Measurements from ENCODE around the gene TSPAN7. TPM values are rescaled to one million over a fixed set of nuclear protein-coding genes. Genes with fewer than 3 reads are reported as not detected.

The TSPAN7 gene
- total RNA-seq, 1 experiment from 2014 or later = 1.7 TPM

DNA sequence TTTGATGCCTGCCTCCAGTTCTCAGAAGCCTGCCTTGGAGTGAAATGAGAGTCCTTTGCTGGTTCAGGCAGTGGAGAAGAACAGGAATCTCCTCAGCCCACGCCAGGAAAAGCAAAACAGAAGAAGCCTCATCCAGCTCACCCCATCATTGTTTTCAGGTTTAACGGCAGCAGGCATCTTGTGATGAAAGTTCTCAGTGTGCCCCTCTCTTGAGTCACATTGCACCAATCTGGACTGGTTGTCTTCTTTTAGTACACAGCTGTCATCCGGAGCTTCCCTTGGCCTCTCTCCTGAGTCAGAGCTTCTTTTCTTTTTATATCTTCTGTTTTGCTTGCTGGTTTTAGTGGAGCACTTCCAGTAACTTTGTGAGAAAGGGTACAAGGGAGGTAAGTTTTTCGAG lies 50.9 kb downstream of the TSPAN7 start:
- peaks cover 4% of the 10 kb centered on the region for H3K27me3 Mint-ChIP-seq (ENCODE audit: insufficient read depth, unreplicated experiment)
- ChIA-PET CTCF (no interaction called here), POLR2A (no interaction called here)
- no peak overlapping the region for H3K4me3 ChIP-seq (ENCODE audit: low read depth, low read length)
- DNase-seq = no peak
- no peak overlapping the region for H3K4me3 Mint-ChIP-seq (ENCODE audit: unreplicated experiment)
- no peaks in the 10 kb centered on the region for H3K4me1 Mint-ChIP-seq (ENCODE audit: low read depth, unreplicated experiment)
- no peaks in the 10 kb centered on the region for H3K9me3 ChIP-seq
- no peaks in the 10 kb centered on the region for H3K36me3 ChIP-seq (ENCODE audit: control insufficient read depth, insufficient read depth, low read length)
- intact Hi-C loops (cut with micrococcal nuclease; ENCODE audit: unreplicated experiment) = no loop called here
- H3K27ac Mint-ChIP-seq (ENCODE audit: unreplicated experiment) = no peak overlapping the region
- H3K36me3 Mint-ChIP-seq (ENCODE audit: insufficient read depth, unreplicated experiment) = no peaks in the 10 kb centered on the region
- no peaks in the 10 kb centered on the region for H3K9me3 Mint-ChIP-seq (ENCODE audit: unreplicated experiment)
- no TSS peak for BruUV-seq (replicated peaks)
- TF ChIP-seq, protein P1, sequence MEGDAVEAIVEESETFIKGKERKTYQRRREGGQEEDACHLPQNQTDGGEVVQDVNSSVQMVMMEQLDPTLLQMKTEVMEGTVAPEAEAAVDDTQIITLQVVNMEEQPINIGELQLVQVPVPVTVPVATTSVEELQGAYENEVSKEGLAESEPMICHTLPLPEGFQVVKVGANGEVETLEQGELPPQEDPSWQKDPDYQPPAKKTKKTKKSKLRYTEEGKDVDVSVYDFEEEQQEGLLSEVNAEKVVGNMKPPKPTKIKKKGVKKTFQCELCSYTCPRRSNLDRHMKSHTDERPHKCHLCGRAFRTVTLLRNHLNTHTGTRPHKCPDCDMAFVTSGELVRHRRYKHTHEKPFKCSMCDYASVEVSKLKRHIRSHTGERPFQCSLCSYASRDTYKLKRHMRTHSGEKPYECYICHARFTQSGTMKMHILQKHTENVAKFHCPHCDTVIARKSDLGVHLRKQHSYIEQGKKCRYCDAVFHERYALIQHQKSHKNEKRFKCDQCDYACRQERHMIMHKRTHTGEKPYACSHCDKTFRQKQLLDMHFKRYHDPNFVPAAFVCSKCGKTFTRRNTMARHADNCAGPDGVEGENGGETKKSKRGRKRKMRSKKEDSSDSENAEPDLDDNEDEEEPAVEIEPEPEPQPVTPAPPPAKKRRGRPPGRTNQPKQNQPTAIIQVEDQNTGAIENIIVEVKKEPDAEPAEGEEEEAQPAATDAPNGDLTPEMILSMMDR (IDR thresholded peaks at IDR 0.05; ENCODE audit: insufficient read depth in 1 of 2, low read depth in 1 of 2, low read length in 1 of 2, severe bottlenecking in 1 of 2, unreplicated experiment in 1 of 2) = no peak
- no peaks in the 10 kb centered on the region for H3K27me3 ChIP-seq (replicated peaks; ENCODE audit: control insufficient read depth, insufficient read depth, low read length)
- no peaks in the 10 kb centered on the region for H3K4me1 ChIP-seq

DNA sequence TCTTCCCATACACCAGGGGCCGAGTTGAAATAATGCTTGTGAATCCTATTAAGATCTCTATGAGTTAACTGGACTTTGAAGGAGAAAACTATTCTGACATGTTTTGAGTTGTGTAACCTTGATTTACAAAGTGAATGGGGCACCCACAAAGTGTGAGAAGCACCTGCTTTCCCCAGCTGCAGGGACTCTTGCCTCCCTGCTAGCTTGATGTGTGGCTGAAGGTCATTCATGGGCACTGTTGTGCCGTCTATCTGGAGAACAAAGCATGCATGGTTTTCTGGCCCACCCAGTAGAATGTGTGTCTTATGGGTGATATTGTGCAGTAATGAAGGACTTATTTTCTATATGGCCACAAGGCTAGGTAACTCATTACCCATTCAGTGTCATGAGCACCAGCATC lies 53.1 kb downstream of the TSPAN7 start:
- no peaks in the 10 kb centered on the region for H3K9me3 ChIP-seq
- H3K36me3 Mint-ChIP-seq (ENCODE audit: insufficient read depth, unreplicated experiment) = no peaks in the 10 kb centered on the region
- no peaks in the 10 kb centered on the region for H3K4me1 Mint-ChIP-seq (ENCODE audit: low read depth, unreplicated experiment)
- no peak overlapping the region for H3K4me3 ChIP-seq (ENCODE audit: low read depth, low read length)
- ChIA-PET CTCF (no interaction called here), POLR2A (no interaction called here)
- no peak overlapping the region for H3K27ac Mint-ChIP-seq (ENCODE audit: unreplicated experiment)
- no peaks in the 10 kb centered on the region for H3K9me3 Mint-ChIP-seq (ENCODE audit: unreplicated experiment)
- H3K27me3 Mint-ChIP-seq (ENCODE audit: insufficient read depth, unreplicated experiment) = peaks cover 8% of the 10 kb centered on the region
- TF ChIP-seq, protein P1 (IDR thresholded peaks at IDR 0.05; ENCODE audit: insufficient read depth in 1 of 2, low read depth in 1 of 2, low read length in 1 of 2, severe bottlenecking in 1 of 2, unreplicated experiment in 1 of 2) = no peak
- H3K36me3 ChIP-seq (ENCODE audit: control insufficient read depth, insufficient read depth, low read length) = no peaks in the 10 kb centered on the region
- DNase-seq = no peak
- H3K4me1 ChIP-seq = no peaks in the 10 kb centered on the region
- H3K27me3 ChIP-seq (replicated peaks; ENCODE audit: control insufficient read depth, insufficient read depth, low read length) = no peaks in the 10 kb centered on the region
- no TSS peak for BruUV-seq (replicated peaks)
- no peak overlapping the region for H3K4me3 Mint-ChIP-seq (ENCODE audit: unreplicated experiment)
- intact Hi-C loops (cut with micrococcal nuclease; ENCODE audit: unreplicated experiment) = no loop called here

DNA sequence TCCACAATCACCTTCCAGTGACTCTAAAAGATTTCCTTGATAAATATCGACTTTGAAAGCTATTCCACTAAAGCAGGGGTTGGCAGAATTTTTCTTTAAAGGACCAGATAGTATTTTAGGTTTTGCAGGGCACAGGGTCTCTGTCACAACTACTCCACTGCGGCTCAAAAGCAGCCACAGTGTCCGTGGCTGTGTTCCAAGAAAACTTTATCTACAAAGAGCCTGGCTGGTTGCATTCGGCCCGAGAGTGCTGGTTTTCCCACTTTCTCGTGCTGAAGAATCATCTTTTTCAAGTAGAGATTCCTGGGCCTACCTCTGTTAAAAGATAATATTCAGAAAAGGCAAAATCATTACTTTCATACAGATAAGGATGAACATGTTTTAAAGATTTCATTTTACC lies 55.6 kb downstream of the TSPAN7 start:
- DNase-seq = no peak
- Histone ChIP-seq H3K36me3 (ENCODE audit: control insufficient read depth, insufficient read depth, low read length) (no peaks in the 10 kb centered on the region), H3K4me3 (ENCODE audit: low read depth, low read length) (no peak overlapping the region), H3K27me3 (replicated peaks; ENCODE audit: control insufficient read depth, insufficient read depth, low read length) (no peaks in the 10 kb centered on the region), H3K9me3 (no peaks in the 10 kb centered on the region), H3K4me1 (no peaks in the 10 kb centered on the region)
- H3K4me1 Mint-ChIP-seq (ENCODE audit: low read depth, unreplicated experiment) = no peaks in the 10 kb centered on the region
- TF ChIP-seq, protein P1 (IDR thresholded peaks at IDR 0.05; ENCODE audit: insufficient read depth in 1 of 2, low read depth in 1 of 2, low read length in 1 of 2, severe bottlenecking in 1 of 2, unreplicated experiment in 1 of 2) = no peak
- CTCF ChIA-PET = no interaction called here
- BruUV-seq (replicated peaks) = no TSS peak
- POLR2A ChIA-PET = no interaction called here
- intact Hi-C loops (cut with micrococcal nuclease; ENCODE audit: unreplicated experiment) = no loop called here
- peaks cover 8% of the 10 kb centered on the region for H3K27me3 Mint-ChIP-seq (ENCODE audit: insufficient read depth, unreplicated experiment)
- no peak overlapping the region for H3K4me3 Mint-ChIP-seq (ENCODE audit: unreplicated experiment)
- no peak overlapping the region for H3K27ac Mint-ChIP-seq (ENCODE audit: unreplicated experiment)
- no peaks in the 10 kb centered on the region for H3K9me3 Mint-ChIP-seq (ENCODE audit: unreplicated experiment)
- H3K36me3 Mint-ChIP-seq (ENCODE audit: insufficient read depth, unreplicated experiment) = no peaks in the 10 kb centered on the region

All from Caco-2 (cell line).